ENCODE data around the gene RIN3.

RIN3 gene

DNA sequence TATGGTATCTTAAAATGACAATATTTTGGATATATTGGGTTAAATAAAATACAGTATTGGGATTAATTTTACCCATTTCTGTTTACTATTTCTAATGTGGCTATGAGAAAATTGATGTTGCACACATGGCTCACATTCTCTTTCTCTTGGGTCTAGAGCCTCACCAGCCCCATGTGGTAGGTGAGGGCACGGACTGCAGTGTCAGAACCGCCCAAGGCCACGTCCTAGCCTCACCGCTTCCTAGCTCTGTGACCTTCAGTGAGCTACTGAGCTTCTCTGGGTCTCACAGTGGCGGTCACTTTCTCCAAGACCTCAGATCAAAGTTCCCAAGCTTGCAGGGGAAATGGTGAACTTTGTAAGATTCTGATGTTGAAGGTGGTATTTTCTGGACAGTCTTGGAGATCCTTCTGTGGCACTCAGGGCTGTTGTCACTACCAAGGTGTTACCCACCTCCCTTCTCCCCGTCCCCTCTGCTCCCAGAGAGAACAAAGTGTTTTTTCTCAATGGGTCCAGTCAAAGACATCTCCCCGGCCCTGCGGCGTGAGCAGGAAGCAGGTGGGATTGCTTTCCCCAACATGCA, 87.6 kb downstream of the RIN3 start:
- no peak for ATAC-seq

DNA sequence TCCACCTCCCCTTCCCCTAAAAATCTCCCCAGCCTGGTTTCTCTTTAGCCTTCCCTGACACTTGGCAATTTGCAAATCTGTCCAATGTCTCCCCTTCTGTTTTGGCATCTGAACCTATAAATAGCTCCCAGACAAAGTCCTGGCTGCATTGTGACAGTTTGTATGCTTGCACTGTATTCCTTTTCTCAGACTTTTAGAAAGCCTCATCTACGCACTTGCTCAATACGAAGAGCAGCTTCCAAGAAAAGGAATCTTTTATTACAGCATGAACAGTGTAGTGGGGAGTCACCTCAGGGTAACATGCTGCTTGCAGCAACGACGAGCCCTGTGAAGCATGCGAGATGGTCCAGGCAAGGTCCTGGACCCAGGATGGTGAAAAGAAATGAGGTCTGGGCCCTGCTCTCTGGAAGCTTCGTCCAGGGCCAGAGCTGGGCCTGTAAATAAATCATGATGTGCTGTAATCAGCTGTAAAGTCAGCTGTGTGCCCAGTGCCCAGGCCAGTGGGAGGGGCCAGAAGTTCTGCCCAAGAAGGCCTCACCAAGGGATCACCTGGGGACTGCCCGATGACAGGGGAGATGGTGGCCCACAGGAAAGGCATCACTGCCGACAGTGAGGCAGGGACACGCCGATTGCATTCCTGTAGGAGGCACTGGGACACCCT, 88.3 kb downstream of the RIN3 start:
- no peak for ATAC-seq

DNA sequence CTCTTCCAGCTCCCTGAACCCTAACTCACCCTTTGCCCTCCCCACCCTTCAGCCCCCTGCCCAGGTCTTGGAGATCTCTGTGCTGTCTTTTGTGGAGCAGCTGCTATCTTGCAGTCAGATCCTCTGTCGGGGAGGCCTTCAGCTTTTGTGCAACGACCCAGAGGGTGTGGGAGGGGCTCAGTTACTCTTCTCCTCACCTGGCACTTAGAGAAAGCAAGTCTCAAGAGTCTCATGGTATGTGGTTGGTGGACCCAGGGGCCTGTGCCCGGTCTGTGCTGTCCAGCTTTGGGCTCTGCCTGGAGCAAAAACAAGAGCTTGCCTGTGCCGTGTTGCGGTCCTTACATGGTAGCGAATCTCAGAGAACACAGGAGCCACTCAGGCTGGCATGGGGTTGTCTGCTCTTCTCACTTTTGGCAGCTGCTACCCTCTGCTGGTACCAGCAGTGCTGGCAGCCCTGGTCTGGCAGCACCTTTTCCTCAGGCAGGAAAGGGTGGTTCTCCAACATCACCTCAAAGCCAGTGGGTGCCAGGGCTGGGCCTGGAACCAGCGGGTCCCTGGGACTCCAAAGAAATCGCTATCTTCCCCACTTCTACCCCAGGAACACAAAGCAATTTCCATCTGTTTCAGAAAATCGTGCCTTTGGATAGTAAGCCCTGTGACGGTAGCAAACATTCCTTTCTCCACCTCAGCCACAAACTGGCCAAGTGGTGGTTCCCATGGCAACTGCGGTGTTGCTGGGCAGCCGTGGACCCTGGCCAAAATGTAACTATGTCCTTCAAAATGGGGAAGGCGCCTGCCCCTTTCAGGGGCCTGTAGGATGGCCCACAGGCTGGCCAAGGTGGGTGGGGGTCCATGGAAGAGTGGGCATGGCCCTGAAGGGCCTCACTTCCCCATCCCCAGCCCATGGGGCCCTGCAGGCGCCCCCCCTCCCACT, 90.0 kb downstream of the RIN3 start:
- ATAC-seq = peak; percentile 55 to 66

DNA sequence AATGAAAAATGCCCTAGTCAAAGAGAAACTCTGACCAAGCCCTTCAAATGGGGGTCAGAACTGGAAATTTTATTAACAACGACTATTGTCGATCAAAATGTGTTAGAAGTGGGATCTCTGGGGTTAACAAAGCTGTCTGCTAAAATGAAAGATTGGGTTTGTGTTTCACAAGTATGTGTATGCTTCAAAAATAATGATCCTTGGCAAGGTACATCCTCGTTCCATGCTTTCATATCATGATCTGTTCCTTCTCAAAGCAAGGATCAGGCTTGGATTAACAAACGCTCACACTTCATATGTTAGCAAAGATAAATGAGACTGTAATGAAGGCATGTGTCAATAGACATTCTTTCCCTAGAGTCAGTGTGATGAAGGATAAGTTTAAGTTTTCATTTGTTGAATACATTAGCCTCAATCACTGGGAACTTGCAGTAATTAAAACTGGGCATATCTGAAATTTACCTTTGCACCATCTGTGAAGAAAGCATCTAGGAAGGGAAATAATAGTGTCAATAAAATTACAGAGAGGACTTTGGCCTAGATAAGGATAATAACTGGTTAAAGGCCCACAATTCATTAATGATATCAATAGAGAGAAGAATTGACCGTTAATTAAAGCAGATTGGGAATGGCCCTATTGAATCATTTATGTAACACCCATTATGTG, 91.8 kb downstream of the RIN3 start:
- no peak for ATAC-seq

GRCh38 chr14:92607251-92607650, 93.7 kb downstream of the RIN3 start:
- ATAC-seq = no peak

- ATAC-seq = no peak
These were observed 94.3 kb downstream of the RIN3 start for GRCh38 chr14:92607702-92608429.

GRCh38 chr14:92609955-92610354, 96.4 kb downstream of the RIN3 start:
- no peak for ATAC-seq

- no peak for ATAC-seq
These were observed 97.3 kb downstream of the RIN3 start for GRCh38 chr14:92610849-92611271.

GRCh38 chr14:92613008-92613658, 99.6 kb downstream of the RIN3 start:
- peak; percentile 45 to 62 for ATAC-seq

- ATAC-seq = no peak
These were observed 100.2 kb downstream of the RIN3 start for GRCh38 chr14:92613681-92614260.

DNA sequence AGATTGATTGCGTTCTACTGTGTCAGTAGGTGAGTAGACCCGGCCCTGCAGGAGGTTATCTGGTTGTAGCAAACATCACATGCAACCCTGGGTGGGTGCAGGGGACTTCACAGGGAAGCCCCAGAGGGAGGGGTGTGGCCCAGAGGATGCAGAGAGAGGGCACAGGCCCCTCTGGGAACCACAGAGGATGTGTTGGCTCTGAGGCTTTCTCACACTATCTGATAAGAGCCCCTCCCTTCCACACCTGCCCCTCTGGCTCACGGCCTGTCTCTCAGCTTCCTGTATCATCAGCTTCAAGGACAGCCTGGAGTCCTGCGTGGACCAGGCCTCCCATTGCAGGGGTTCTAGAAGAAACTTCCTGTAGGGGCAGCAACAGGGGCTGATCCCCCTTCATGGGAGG, 101.9 kb downstream of the RIN3 start:
- peak; percentile 83 to 87 for ATAC-seq

DNA sequence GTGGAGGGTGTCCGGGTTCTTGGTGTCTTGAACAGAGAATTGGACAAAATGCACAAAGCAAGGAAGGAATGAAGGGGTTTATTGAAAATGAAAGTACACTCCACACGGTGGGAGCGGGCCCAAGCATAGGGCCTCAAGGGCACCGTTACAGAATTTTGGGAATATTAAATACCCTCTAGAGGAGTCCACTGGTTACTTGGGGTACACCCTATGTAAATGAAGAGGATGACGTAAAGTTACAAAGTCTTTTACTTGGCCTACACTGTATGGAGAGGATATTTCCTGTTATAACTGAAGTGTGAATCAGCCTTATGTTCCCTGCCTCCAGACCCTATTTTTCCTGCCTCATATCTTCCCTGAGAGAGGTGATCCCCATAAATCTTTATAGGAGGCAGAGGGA, 102.6 kb downstream of the RIN3 start:
- no peak for ATAC-seq

GRCh38 chr14:92617581-92617980, 104.0 kb downstream of the RIN3 start:
- ATAC-seq = no peak

- ATAC-seq = no peak
These were observed 106.3 kb downstream of the RIN3 start for GRCh38 chr14:92619671-92620456.

- no peak for ATAC-seq
These were observed 108.7 kb downstream of the RIN3 start for GRCh38 chr14:92622311-92622710.

DNA sequence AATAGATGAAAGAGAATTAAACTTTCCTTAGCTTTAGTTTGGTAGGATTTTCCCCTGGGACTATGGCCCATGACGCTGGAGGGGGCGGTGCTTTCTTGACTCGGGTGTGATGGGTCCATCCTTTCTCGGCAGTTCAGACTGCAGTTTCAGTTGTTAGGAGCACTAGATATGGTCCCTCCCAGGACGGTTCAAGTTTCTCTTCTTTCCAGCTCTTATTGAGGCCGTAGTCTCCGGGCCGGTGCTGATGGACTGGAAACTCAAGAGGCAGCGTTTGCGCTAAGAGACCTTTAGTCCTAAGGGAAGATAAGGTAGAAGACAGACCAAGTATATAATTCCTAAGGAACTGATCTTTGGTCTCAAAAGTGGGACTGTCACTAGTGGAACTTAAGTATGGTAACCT, 111.2 kb downstream of the RIN3 start:
- no peak for ATAC-seq

DNA sequence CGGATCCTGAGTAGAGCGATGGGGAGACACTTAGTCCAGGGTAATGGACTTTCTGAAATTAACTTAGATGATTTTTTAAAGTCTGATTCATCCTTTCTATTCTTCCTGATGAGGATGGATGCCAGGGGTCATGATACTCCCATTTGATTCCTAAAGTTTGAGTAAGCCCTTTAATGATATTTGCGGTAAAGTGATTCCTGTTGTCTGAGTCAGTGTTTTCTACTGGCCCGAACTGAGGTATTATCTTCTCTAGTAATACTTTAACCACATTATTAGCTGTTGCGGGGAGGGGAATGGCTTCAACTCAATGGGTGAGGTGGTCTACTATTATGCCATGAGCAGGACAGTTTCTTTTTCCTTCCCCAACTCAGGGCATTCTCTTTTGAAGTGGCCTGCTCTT, 111.6 kb downstream of the RIN3 start:
- no peak for ATAC-seq

DNA sequence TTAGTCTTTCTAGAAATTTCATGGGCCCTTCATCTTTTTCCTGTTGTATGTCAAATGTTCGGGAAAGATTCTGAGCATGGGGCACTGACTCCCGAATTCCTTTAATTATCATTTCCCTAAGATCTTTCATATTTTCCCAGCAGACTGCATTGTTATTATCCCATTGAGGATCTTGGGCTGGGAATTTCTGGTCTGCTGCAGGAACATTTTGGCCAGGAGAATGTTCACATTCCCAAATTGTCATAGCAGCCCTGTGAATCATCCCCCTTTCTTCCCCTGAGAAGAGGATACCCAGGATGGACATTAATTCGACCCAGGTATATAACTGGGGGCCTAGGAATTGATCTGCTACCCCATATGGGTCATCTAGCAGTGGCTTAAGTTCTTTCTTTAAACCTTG, 112.5 kb downstream of the RIN3 start:
- no peak for ATAC-seq

DNA sequence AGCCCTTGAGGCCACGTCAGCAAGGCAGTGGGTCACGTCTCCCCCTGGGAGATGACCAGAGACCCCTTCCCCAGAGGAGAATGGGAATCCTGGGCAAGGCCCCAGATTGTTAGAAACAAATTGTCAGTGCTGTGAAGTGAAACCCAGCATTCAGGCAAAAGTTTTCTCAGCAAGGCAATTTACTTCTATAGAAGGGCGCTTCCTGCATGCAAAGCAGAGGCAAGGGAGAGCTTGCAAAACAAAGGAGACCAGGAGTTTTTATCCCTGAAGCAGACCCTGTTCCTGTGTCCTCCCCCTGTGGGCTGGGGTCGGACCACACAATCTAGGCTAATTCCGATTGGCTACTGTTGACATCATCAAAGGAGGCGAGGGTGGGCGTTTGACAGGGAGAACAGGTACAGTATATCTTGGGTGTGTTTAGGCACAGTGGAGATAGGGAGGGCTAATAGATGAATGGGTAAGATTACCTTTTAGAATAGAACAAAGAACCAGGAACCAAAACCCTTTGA, 114.2 kb downstream of the RIN3 start:
- no peak for ATAC-seq

GRCh38 chr14:92628636-92629035, 115.1 kb downstream of the RIN3 start:
- ATAC-seq = no peak
